Spleen (tissue), 11 donors: ENCODE data around the gene NFIX. TPM values are rescaled to one million over a fixed set of nuclear protein-coding genes. Genes with fewer than 3 reads are reported as not detected.

Experiments used
- DNase-seq: peaks from one replicate; pipeline ENCODE4 v3.0.0-alpha.2; 2020
- H3K27ac ChIP-seq, 8 donors: fragments of 200-600 bp; sonication (generic) in 7 of 8; 1 replicate in 4 of 8; 2 replicates in 4 of 8; pipeline versions ENCODE4 v1.5.0 to v1.8.0; 2016 to 2021; ENCODE audit warnings: inconsistent platforms in 4 of 8, mild to moderate bottlenecking in 4 of 8, moderate library complexity in 1 of 8
- H3K27me3 ChIP-seq, 7 donors: fragments of 200-600 bp; sonication (generic) in 6 of 7; replicated peaks in 1 of 7; 1 replicate in 4 of 7; 2 replicates in 3 of 7; pipeline versions ENCODE4 v1.5.0 to v1.8.0; 2016 to 2021; ENCODE audit warnings: inconsistent platforms in 3 of 7, mild to moderate bottlenecking in 1 of 7
- H3K36me3 ChIP-seq, 6 donors: fragments of 200-600 bp; sonication (generic) in 5 of 6; 1 replicate in 4 of 6; 2 replicates in 2 of 6; pipeline versions ENCODE4 v1.5.0 to v1.8.0; 2016 to 2021; ENCODE audit warnings: inconsistent platforms in 2 of 6
- H3K4me1 ChIP-seq, 6 donors: fragments of 200-600 bp; sonication (generic) in 5 of 6; 1 replicate in 3 of 6; 2 replicates in 3 of 6; pipeline versions ENCODE4 v1.5.0 to v1.8.0; 2016 to 2021; ENCODE audit warnings: inconsistent platforms in 3 of 6
- H3K4me3 ChIP-seq, 8 donors: fragments of 200-600 bp; sonication (generic) in 7 of 8; 1 replicate in 4 of 8; 2 replicates in 4 of 8; pipeline versions ENCODE4 v1.5.0 to v1.8.0; 2016 to 2021; ENCODE audit warnings: inconsistent platforms in 4 of 8, mild to moderate bottlenecking in 4 of 8, moderate library complexity in 2 of 8
- H3K9me3 ChIP-seq, 8 donors: fragments of 200-600 bp; sonication (generic) in 7 of 8; 1 replicate in 4 of 8; 2 replicates in 4 of 8; pipeline versions ENCODE4 v1.5.0 to v1.8.0; 2016 to 2021; ENCODE audit warnings: inconsistent platforms in 4 of 8
- POLR2A ChIP-seq, 3 donors: fragments of 450-650 bp; IDR thresholded peaks; one replicate each; pipeline ENCODE4 v1.5.1; 2017; ENCODE audit warnings: antibody characterized with exemption in 3 of 3, mild to moderate bottlenecking in 1 of 3
- POLR2AphosphoS5 ChIP-seq, 3 donors: sonication (generic); formaldehyde crosslinking; IDR thresholded peaks; one replicate each; pipeline ENCODE4 v1.5.1; 2017; ENCODE audit warnings: antibody characterized with exemption in 3 of 3
- WGBS, 5 donors: extraction: QIAGEN DNeasy Blood & Tissue Kit in 3 of 5; methylation state at CpG; one replicate each; pipeline versions ENCODE4 v1.1.5 to v1.1.7; 2013 to 2018; 5-methylcytosine and 5-hydroxymethylcytosine counted together
- intact Hi-C: fragments of 100-400 bp; cut with DNase I; formaldehyde crosslinking; loops from one replicate; pipeline ENCODE4 v1.15.0; 2023; ENCODE audit warnings: low total_unique reads
- polyA plus RNA-seq, 3 donors: library from polyadenylated mRNA; stranded (reverse); fragments of 200-250 nt; gene quantifications; one replicate each; pipeline ENCODE4 v1.2.1, GENCODE V29; 2013
- total RNA-seq, 7 donors: library from RNA; depleted of rRNA in 3 of 7; stranded (reverse); fragments of >200 nt in 3 of 7; fragmentation: NEBNext Ultra II Directional in 4 of 7; extraction: Animal tissue kit (Norgen Biotek cat#: 25700) in 4 of 7; gene quantifications; one replicate each; pipeline versions ENCODE4 v1.1.0 to v1.2.1, GENCODE V29; 2016 to 2021
- TF ChIP-seq, protein P1 (sequence below), 11 experiments: fragments of 200-600 bp in 7 of 11; fragments of 450-650 bp in 4 of 11; sonication (generic) in 4 of 11; IDR thresholded peaks in 8 of 11; conservative IDR thresholded peaks in 3 of 11; 1 replicate in 7 of 11; 2 replicates in 4 of 11; pipeline versions ENCODE4 v1.4.0 to v1.8.0; 2016 to 2021; ENCODE audit warnings: antibody characterized with exemption in 11 of 11, inconsistent platforms in 4 of 11, mild to moderate bottlenecking in 1 of 11
- donor health status: healthy with polysubstance abuse.
- donor health status: DM: no; HTN: no; CAD: no; lungs with moderate emphysema.
- donor health status: DM: no; HTN: no; CAD: no.
- donor health status: Bipolar disorder and iron deficiency.
- donor health status: healthy.
- donor health status: DM: no; HTN: no; CAD: no.
- donor health status: DM: yes; HTN: yes; CAD: no.

NFIX gene
- total and polyA plus RNA-seq, 10 donors, result 1.1 to 41.4 (median 17.5) TPM

- Histone ChIP-seq H3K36me3 (no peaks in the 10 kb centered on the region), H3K4me3 (no peak overlapping the region), H3K27me3 (no peaks in the 10 kb centered on the region), H3K27ac (peak overlapping the region in 1 of 8 donors; percentile 16), H3K4me1 (peaks cover 0 to 27% (median 12%) of the 10 kb centered on the region in 6 donors), H3K9me3 (no peaks in the 10 kb centered on the region)
- WGBS, 5 donors, result 65 to 87% (median 82%) methylated on average over 17 to 18 of the region's 18 CpGs
- intact Hi-C loops, result loop anchor here (10.0 kb wide), 1 partner anchor 52 kb away; no protein-coding TSS in a partner anchor
- DNase-seq, result no peak
- TF ChIP-seq, protein P1, sequence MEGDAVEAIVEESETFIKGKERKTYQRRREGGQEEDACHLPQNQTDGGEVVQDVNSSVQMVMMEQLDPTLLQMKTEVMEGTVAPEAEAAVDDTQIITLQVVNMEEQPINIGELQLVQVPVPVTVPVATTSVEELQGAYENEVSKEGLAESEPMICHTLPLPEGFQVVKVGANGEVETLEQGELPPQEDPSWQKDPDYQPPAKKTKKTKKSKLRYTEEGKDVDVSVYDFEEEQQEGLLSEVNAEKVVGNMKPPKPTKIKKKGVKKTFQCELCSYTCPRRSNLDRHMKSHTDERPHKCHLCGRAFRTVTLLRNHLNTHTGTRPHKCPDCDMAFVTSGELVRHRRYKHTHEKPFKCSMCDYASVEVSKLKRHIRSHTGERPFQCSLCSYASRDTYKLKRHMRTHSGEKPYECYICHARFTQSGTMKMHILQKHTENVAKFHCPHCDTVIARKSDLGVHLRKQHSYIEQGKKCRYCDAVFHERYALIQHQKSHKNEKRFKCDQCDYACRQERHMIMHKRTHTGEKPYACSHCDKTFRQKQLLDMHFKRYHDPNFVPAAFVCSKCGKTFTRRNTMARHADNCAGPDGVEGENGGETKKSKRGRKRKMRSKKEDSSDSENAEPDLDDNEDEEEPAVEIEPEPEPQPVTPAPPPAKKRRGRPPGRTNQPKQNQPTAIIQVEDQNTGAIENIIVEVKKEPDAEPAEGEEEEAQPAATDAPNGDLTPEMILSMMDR (IDR thresholded peaks at IDR 0.05 in 8 of 11, conservative IDR thresholded peaks at IDR 0.05 in 3 of 11), result no peak
- TF ChIP-seq POLR2AphosphoS5 (IDR thresholded peaks at IDR 0.05) (no peak), POLR2A (IDR thresholded peaks at IDR 0.05) (no peak)
These were observed 41.2 kb downstream of the NFIX start for GRCh38 chr19:13036366-13036976.

- DNase-seq, result no peak
- intact Hi-C loops, result loop anchor here (10.0 kb wide), 1 partner anchor 52 kb away; no protein-coding TSS in a partner anchor
- Histone ChIP-seq H3K36me3 (no peaks in the 10 kb centered on the region), H3K9me3 (no peaks in the 10 kb centered on the region), H3K4me1 (peaks cover 0 to 27% (median 12%) of the 10 kb centered on the region in 6 donors), H3K27ac (peak overlapping the region in 1 of 8 donors; percentile 16), H3K4me3 (no peak overlapping the region), H3K27me3 (no peaks in the 10 kb centered on the region)
- 38 to 59% (median 42%) methylated on average over 7 of the region's 7 CpGs for WGBS, 5 donors
- TF ChIP-seq POLR2AphosphoS5 (IDR thresholded peaks at IDR 0.05) (no peak), POLR2A (IDR thresholded peaks at IDR 0.05) (no peak)
- TF ChIP-seq, protein P1 (IDR thresholded peaks at IDR 0.05 in 8 of 11, conservative IDR thresholded peaks at IDR 0.05 in 3 of 11), result no peak
These were observed 41.9 kb downstream of the NFIX start for GRCh38 chr19:13037161-13037560.

GRCh38 chr19:13037731-13038130 is 42.5 kb downstream of the NFIX start:
- no peaks in the 10 kb centered on the region for H3K9me3 ChIP-seq
- H3K27ac ChIP-seq, result no peak overlapping the region
- no peak overlapping the region for H3K4me3 ChIP-seq
- no peaks in the 10 kb centered on the region for H3K36me3 ChIP-seq
- intact Hi-C loops, result loop anchor here (10.0 kb wide), 1 partner anchor 53 kb away; no protein-coding TSS in a partner anchor
- 77 to 91% (median 88%) methylated on average over 7 of the region's 7 CpGs for WGBS, 5 donors
- H3K27me3 ChIP-seq, result no peaks in the 10 kb centered on the region
- DNase-seq, result no peak
- TF ChIP-seq, protein P1 (IDR thresholded peaks at IDR 0.05 in 8 of 11, conservative IDR thresholded peaks at IDR 0.05 in 3 of 11), result no peak
- TF ChIP-seq POLR2AphosphoS5 (IDR thresholded peaks at IDR 0.05), result no peak
- no peak for TF ChIP-seq POLR2A (IDR thresholded peaks at IDR 0.05)
- peaks cover 0 to 30% (median 13%) of the 10 kb centered on the region in 6 donors for H3K4me1 ChIP-seq
